G401 (cell line): ENCODE measurements around the gene ABHD4. TPM values are rescaled to one million over a fixed set of nuclear protein-coding genes. Genes with fewer than 3 reads are reported as not detected.
"Not testable (repeated sequence)": the region's sequence is repeated elsewhere in the genome, so short reads cannot be mapped to it uniquely, and the experiment has no call there.

Experiments used
- DNase-seq: peaks from one replicate; pipeline ENCODE4 v3.0.0-alpha.2; 2015; ENCODE audit warnings: low spot score
- in situ Hi-C: cut with HindIII; loops from 2 replicates; pipeline ENCODE4 v1.10.0; 2016; ENCODE audit warnings: low sequenced_read_pairs, mixed read lengths
- total RNA-seq: library from RNA; depleted of rRNA; stranded (reverse); fragments of >200 nt; shearing (Covaris generic); gene quantifications from 2 replicates; pipeline ENCODE4 v1.2.3, GENCODE V29; 2014

The ABHD4 gene
- total RNA-seq, 1 experiment from 2014 or later, result 8.9 TPM

DNA sequence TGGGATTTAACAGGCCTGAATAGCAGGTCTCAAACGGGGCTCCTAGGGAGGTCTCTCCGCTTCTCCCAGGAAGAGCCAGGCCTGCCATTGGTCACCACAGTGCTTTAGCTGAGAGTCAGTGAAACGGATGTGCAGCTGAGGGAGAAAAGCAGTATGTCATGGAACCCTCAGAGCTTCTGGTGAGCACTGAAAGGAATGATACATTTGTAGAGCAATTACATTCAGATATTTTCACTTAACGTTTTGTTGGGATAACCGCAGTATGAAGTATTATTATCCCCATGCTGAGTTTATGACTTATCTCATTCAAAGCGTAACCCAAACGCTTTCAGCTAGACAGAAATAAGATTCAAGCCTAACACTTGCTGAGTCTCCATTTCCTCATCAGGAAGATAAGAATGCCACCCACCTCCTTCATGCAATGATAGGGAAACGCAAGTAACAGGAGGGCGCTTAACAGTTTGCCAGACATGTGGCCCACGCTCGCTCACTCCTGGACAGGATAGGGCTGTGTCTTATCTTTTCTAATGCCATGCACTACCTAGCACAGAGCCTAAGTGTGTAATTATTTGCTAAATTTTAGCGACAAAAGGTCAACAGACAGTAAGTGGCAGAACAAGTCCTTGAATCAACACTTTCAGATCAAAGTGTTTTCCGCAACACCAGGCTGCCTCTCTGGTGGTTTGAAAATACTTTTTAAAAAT, 37.3 kb upstream of the ABHD4 start:
- in situ Hi-C loops, result no loop called here
- no peak for DNase-seq

DNA sequence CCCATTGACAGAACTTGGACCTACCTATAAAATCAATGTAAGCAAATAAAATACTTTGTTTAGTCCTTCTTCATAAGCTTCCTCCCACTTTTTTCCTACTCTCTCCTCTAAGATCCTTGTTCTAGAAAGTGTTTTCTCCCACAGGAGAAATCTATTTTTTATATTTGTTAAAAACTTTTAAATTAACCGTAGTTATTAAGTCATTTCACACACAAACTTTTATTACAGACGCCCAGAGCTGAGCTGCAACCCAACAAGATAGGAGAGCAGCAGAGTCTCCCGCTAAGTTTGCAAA, 36.8 kb upstream of the ABHD4 start:
- in situ Hi-C loops, result no loop called here
- DNase-seq, result no peak

DNA sequence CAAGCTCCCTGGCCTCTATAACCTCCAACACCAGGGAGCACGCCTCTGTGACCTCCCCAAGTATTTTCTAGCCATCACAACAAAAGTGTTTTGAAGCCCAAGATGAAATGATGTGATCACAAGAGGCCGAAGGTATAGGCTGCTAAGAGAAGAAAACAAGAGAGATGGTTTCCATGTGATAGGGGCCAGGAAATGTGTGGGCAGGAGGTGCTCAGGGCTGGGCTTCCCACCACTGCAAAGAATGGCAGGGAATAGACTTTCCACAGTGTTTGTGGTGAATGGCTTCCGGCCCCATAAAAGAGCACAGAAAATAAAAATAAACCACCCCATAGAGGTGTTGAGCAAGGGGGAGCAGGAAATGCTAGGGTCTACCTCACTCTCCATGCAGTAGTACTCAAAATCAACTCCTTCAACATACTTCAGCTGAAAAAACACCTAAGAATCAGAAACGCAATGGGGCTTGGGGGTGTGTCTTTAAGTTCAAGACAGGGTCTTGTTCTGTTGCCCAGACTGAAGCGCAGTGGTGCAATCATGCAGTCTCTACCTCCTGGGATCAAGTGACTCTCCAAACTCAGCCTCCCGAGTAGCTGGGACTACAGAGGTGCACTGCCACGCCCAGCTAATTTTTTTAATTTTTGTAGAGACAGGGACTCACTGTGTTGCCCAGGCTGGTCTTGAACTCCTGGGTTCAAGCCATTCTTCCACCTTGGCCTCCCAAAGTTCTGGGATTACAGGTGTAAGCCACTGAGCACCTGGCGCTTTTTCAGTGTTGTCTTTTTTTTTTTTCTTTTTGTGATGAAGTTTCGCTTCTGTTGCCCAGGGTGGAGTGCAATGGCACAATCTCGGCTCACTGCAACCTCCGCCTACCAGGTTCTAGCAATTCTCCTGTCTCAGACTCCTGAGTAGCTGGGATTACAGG, 36.2 kb upstream of the ABHD4 start:
- in situ Hi-C loops, result no loop called here
- no peak for DNase-seq

DNA sequence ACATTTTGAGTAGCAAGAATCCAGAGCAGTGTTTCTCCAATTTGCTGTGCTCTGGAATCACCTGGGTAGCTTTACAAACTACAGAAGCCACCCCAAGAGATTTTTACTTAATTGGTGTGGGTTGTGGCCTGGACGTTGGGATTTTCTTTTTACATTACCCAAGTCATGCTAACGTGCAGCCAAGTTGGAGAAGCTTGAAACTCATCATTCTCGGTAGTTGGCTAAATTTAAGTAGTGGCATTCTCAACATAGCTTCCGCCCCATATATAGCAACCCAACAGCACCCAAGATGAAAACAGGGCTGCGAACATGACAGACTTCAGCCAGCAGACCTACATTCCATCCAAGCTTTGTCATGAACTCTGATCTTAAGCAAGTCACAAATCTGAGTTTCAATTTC, 34.1 kb upstream of the ABHD4 start:
- in situ Hi-C loops, result no loop called here
- DNase-seq, result no peak

DNA sequence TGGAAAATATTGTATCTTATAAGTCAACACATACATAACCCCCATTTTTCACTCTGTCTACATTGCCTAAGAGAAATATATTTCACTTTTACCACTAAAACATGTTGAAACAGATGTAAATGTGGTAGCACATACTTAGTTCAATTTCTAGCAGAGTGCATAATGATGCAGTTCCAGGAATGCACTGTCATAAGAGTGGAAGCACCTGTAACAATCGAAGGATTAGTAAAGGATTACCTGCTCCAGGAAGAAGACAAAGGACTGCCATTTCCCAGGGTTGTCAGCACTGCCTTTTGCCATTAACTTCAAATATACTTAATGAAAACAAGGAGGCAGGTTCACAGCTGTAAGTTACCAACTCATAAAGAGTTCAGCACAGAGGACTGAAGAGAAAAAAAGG, 33.6 kb upstream of the ABHD4 start:
- DNase-seq, result no peak
- in situ Hi-C loops, result no loop called here

DNA sequence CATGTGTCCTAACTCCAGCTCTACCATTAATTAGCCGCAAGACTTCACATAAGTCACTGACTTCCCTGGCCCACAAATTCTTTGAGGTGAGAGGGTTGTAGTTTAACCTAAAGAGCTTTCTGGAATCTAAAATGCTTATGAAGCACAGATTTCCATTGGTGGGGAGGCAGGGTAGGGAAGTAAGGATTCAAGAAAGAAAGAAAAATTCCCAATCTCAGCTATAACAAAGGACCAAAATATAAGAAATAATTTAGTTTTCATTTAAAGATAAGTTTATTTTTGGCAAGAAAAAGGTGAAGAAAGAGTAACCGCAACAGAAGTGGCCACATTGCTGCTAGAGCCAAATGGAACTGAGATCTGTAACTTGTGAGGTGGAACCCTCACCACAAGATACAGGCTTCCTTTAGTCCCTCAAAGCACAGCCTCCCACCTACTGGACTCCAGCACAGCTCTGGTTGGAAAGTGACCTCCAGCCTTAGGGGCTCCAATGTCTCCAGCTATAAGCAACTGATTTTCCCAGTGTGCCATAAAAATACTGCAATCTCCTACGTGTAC, 32.6 kb upstream of the ABHD4 start:
- DNase-seq, result no peak
- in situ Hi-C loops, result no loop called here

DNA sequence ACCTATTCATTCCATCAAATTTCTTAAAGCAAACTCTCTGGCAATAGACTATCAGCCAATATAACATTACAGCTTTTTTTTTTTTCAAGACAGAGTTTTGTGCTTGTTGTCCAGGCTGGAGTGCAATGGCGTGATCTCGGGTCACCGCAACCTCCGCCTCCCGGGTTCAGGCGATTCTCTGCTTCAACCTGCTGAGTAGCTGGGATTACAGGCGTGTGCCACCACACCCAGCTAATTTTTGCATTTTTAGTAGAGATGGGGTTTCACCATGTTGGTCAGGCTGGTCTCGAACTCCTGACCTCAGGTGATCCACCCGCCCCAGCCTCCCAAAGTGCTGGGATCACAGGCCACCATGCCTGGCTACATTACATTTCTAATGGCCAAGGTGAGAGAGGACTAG, 31.8 kb upstream of the ABHD4 start:
- in situ Hi-C loops, DNase-seq: not testable (repeated sequence)

DNA sequence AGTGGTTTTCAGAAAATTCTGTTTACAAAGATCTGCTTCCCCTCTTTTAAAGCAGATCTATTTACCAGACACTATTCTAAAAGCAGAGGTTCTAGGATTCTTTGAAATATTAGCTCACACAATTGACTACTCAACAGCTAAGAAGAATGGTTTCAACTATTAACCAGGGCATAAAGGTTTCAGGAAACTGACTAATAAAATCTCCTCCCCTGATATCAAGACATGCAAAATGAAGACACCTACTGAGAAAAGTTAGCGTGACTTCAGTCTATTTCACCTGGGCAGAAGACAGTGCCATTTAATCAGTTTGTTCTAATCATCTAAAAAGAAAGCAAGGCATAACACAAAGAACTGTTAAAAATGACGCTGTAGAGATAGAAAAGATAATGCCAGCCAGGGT, 31.3 kb upstream of the ABHD4 start:
- in situ Hi-C loops, result no loop called here
- DNase-seq, result no peak

DNA sequence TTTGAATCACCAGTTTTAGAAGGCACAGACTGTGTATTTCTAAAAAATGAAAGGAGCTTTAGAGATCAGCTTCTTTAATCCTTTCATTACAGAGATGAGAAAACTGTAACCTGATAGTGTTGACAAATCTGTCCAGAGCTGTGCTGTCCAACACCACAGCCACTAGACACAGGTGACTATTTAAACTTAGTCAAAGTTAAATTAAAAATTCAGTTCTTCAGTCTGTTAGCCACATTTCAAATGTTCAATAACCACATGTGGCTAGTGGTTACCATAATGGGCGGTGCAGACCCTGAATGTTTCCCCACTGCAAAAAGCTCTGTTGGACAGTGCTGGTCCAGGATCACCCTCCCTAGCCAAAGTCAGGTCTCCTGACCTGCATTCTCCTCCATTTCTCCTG, 30.7 kb upstream of the ABHD4 start:
- in situ Hi-C loops, result no loop called here
- no peak for DNase-seq

DNA sequence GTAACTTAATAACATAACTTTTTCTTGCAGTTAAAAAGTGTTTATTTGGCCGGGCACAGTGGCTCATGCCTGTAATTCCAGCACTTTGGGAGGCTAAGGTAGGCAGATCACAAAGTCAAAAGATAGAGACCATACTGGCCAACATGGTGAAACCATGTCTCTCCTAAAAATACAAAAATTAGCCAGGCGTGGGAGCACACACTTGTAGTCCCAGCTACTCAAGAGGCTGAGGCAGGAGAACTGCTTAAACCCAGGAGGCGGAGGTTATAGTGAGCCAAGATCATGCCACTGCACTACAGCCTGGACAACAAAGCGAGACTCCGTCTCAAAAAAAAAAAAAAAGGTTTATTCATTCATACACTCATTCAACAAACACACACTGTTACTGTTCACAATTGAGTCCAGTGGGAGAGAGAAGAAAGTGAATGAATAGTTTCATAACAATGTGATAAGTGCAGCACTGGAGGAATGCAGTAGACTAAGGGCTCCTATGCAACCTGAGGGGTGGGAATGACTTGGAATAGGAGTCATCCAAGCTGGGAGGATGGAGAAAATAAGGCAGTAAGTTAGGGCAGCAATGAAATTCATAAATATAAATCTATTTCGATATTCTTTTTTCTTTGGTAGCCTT, 28.9 kb upstream of the ABHD4 start:
- in situ Hi-C loops, result no loop called here
- no peak for DNase-seq

DNA sequence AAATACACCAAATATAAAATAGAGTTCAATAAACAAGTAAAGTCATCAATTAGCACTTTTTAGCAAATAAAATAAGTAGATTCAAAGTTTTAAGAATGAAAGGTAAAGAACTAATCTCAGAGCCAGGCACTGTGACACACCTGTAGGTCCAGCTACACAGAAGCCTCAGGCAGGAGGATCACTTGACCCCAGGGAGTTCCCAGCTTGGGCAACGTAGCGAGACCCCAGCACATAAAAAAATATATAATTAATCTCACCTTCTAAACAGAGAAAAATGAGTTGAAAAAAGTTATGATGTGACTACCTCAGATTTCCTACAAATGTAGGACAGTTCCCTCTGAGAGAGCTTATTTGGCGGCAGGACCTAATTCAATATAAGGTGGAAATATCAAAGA, 28.4 kb upstream of the ABHD4 start:
- in situ Hi-C loops, result no loop called here
- no peak for DNase-seq

DNA sequence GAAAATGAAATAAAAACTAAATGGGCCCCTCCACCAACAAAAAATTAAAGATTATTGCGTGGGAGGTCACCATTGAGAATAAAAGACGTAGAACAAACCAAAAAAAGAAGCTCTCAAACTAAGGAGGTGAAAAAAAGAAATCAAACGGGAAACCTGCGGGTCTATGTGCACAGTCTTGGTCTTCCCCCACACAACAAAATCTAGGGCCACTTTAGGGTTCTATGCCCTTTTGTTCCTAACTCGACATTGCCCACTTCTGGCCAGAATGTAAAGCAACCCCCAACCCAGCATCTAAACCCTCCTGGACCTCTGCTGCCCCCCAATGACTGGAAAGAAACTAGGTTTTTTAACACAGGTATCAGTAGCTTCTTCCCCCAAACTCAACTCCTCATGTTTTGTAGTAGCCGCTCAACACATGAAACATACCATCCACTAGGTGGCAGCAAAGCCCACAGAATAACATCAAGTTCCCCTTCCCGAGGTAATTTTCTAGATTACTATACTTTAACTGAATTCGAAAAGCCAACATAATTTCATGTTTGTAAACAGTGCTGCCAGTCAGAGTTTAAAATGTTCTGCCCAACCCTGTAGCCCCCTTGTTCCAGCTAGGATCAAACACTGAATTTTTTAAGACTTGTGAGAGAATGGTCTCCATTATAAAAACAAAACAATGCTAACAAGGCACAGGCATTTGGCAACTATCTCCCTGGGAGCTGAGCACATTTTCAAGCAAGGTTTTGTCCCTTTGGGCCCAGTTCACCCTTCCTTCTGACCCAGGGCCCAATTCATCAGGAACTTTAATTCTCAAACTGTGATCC, 27.8 kb upstream of the ABHD4 start:
- in situ Hi-C loops, result no loop called here
- DNase-seq, result peak; percentile 90

DNA sequence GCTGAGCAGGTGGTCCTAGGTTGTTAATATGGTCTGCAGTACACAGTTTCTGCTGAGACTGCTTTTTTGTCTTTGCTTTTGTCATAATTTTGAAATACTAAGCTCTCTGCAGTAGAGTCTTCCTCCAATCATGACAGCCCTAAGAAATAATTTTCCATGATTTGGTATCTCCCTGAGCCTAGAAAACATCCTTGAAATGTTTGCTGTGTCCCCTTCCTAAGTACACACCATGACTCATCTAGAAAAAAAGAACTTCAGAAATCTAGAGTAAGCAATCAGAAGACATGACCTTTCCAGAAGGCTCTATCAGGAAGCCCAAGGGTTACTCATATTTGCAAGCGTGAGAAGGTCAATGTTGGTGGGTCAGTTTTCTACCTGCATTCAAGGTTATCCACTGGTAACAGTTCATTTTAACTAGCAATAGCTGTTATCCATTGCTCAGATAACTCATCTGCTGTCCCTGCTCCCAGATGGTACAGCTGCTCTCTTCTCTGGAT, 25.5 kb upstream of the ABHD4 start:
- no peak for DNase-seq

DNA sequence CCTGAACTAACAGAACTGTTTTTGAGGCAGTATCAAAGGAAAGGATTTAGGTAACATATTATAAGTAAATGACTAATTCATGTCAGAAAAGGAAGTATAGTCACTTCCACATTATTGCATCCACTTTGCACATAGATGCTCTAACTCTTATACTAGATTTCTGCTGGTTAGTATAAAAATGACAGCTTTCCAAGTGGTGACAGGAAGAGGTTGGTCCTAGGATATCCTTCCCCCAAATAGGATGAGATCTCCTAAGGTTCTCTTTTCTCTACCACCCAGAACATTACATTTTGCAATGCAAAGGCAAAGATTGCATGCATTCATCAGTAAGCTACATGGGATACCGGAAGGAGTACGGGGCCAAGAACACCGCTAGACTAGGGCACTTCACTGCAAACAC, 24.3 kb upstream of the ABHD4 start:
- in situ Hi-C loops, result no loop called here
- no peak for DNase-seq

More for the DNA sequence above, 25.5 kb upstream of the ABHD4 start:
- in situ Hi-C loops, result no loop called here

DNA sequence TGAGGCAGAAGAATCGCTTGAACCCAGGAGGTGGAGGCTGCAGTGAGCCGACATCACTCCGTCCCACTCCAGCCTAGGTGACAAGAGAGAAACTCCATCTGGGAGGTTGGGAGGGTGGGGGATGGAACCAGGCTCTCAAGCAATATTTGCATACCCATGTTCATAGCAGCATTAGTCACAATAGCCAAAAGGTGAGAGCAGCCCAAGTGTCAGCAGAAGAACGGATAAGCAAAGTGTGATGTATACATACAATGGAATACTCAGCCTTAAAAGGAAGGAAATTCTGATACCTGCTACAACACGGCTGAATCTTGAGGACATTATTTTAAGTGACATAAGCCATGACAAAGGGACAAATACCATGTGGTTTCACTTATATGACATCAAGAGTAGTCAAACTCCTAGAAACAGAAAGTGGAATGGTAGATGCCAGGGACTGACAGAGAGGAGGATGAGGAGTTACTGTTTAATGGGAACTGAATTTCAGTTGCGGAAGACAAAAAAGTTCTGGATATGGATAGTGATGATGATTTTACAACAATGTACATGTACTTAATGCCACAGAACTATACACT, 20.7 kb upstream of the ABHD4 start:
- in situ Hi-C loops, result no loop called here
- no peak for DNase-seq

DNA sequence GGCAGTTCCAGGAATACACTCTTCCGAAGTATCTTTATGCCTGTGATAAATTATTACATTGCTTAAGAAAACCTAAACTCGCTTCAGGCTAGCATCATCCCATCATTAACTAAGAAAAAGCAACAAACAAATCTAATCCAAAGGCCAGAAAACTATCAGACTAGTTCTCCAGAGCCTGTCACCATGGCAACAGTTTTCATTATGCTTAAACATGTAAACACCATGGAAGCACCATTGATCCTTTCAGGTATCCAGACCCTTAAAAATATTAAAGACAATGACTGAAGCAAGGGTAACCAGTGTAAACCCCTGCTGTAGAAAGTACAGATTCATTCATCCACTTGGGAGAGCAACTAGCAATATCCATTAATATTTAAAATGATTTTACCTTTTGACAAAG, 18.9 kb upstream of the ABHD4 start:
- in situ Hi-C loops, result no loop called here
- no peak for DNase-seq

DNA sequence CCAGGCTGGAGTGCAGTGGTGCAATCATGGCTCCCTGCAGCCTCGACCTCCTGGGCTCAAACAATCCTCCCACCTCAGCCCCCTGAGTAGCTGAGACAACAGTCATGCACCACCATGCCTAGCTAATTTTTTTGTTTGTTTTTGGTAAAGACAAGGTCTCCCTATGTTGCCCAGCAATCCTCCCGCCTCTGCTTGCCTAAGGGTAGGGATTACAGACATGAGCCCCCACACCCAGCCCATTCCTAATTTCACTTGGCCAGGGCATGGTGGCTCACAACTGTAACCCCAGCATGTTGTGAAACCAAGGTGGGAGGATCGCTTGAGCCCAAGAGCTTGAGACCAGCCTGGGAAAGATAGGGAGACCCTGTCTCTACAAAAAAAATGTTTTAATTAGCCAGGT, 18.2 kb upstream of the ABHD4 start:
- DNase-seq, result no peak
- in situ Hi-C loops, result no loop called here

DNA sequence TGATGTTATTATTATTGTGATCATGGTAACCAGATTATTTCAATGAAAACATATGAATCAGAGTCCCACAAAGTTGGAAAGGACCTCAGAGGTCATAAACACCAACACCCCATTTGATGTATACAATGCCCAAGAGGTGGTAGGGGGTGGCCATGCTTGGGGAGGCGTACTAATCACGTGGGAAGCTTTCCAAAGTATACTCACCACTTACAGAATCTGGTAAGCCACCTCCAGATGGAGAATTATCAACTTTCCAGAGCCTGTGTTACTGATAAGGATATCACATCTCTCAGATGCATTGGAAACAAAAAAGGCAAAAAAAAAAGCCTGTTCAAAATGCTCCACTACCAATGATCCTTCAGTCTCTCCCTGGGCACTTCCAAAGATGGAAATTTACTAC, 17.5 kb upstream of the ABHD4 start:
- in situ Hi-C loops, result no loop called here
- no peak for DNase-seq

DNA sequence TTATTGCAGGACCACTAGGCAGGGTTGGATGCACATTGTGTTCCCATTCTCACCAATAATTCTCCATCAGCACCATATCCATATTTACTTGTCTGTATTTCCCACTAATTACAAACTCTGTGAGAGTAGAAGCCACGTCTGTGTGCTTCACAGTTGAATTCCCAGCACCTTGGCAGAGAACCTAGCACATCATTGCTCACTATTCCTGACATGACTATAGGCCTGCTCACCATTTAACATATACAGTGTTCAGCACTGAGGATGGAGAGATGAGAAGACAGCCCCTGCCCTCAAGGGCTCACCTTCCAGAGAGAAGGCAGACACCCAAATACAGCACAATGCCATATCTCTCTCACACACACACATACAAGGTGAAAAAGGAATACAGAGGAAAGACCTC, 14.1 kb upstream of the ABHD4 start:
- in situ Hi-C loops, result no loop called here
- no peak for DNase-seq
